ENCODE results near the gene PYGO2. TPM values are rescaled to one million over a fixed set of nuclear protein-coding genes. Genes with fewer than 3 reads are reported as not detected.

The PYGO2 gene
- total RNA-seq, 2 experiments from 2014 or later, result 44.3 to 47.3 TPM

DNA sequence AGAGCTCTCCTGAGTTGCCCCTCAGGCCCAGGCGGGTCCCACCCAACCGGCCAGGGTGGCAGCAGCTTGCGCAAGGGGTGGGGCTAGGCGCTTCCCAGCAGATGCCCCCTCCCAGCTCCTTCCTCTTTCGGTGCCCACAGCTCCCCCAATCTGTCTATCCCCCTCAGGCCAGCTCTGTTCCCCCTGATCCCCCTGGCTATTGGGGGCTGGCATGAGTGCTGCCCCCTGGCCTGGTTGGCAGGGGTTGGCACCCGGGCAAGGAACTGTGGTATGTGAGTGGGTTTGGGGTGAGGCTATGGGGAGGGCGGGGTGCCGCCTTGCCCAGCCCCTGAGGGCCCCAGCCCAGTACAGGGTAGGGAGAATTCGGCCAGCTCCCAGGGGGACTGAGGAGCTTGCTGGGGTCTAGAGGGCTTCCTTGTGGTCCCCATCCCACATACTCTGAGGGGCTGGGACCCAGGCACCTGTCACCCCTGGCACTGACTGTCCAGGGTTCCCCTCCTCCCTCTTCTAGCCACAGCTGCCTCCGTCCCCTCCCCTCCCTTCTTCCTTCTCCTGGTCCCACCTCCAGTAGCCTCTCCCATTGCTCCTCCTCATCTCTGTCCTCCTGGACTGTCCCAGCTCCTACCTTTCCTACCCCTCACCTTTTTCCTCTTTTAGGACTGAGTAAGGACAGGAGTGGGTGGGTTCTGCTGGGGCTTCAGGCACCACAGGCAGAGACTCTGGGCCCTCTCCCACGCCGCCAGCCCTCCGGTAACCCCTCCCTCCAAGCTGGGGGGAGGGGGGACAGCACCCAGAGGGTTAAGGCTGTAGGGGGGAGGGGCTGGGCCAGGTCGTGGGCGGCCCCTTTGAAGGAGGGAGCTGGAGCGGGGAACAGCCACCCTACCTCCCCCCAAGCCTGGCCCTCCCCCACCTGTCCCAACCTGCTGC, 46.7 kb upstream of the PYGO2 start:
- Histone ChIP-seq H3K4me3 (ENCODE audit: low read depth, low read length, poor library complexity, severe bottlenecking) (no peak overlapping the region), H3K4me1 (ENCODE audit: insufficient read depth, low read length, poor library complexity, severe bottlenecking) (peaks cover 76% of the 10 kb centered on the region), H3K79me2 (ENCODE audit: insufficient read depth, low read depth, low read length) (peaks cover 4% of the 10 kb centered on the region; the same call in 1 of the 2 replicates), H3K27ac (ENCODE audit: low read depth, low read length, poor library complexity, severe bottlenecking) (no peak overlapping the region), H3K9me2 (ENCODE audit: insufficient read depth, low read length) (no peaks in the 10 kb centered on the region), H3K4me2 (ENCODE audit: low read length) (peak overlapping the region; percentile 35), H3K36me3 (ENCODE audit: insufficient read depth, low read length) (no peaks in the 10 kb centered on the region), H4K20me1 (ENCODE audit: insufficient read depth, low read length) (no peaks in the 10 kb centered on the region), H3K9me3 (ENCODE audit: low read length) (no peaks in the 10 kb centered on the region), H2AFZ (ENCODE audit: low read length) (no peak overlapping the region)
- ChIA-PET POLR2A (interaction anchor here (0.6 kb wide), 1 partner anchor 12 kb away, joined by 4 read pairs; no protein-coding TSS in a partner anchor), CTCF (ENCODE audit: unreplicated experiment) (interaction anchor here (0.6 kb wide), 1 partner anchor 9 kb away, joined by 3 read pairs; no protein-coding TSS in a partner anchor)
- no peak for DNase-seq (ENCODE audit: low spot score)
- no peak for TF ChIP-seq EZH2phosphoT487 (IDR thresholded peaks at IDR 0.05; ENCODE audit: borderline replicate concordance, low read depth, low read length)
- TF ChIP-seq, protein P1, sequence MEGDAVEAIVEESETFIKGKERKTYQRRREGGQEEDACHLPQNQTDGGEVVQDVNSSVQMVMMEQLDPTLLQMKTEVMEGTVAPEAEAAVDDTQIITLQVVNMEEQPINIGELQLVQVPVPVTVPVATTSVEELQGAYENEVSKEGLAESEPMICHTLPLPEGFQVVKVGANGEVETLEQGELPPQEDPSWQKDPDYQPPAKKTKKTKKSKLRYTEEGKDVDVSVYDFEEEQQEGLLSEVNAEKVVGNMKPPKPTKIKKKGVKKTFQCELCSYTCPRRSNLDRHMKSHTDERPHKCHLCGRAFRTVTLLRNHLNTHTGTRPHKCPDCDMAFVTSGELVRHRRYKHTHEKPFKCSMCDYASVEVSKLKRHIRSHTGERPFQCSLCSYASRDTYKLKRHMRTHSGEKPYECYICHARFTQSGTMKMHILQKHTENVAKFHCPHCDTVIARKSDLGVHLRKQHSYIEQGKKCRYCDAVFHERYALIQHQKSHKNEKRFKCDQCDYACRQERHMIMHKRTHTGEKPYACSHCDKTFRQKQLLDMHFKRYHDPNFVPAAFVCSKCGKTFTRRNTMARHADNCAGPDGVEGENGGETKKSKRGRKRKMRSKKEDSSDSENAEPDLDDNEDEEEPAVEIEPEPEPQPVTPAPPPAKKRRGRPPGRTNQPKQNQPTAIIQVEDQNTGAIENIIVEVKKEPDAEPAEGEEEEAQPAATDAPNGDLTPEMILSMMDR (conservative IDR thresholded peaks at IDR 0.05; ENCODE audit: low read length), result no peak
- no TSS peak for BruUV-seq (replicated peaks)
- intact Hi-C loops (cut with micrococcal nuclease; ENCODE audit: unreplicated experiment), result no loop called here

DNA sequence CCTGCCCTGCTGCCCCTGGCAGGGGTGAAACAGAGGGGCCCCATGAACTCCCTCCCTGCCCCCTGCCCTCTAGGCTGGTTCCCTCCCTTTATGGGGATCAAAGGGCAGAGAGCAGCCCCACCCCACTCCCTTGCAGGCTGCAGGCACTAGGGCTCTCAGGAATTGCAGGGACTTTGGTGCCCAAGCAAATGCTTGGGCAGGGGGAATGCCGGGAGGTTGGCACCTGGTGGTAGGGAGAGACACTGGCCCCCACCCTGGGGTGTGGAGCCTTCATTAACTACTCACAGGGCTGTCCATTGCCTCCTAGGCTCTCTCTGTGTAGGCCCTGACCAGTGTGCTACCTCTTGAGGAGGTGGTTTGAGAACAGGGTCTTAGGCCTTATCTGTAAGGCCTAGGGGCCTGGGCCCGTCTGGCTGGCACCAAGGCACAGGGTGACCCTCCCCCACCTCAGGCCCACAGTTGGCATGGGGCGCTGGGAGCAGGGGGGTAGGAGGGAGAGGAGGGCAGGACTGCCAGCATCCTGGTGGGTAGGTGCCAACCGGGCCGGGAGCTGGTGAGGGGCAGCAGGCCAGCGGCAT, 45.8 kb upstream of the PYGO2 start:
- no peak overlapping the region for H3K27ac ChIP-seq (ENCODE audit: low read depth, low read length, poor library complexity, severe bottlenecking)

More for the DNA sequence above, 45.8 kb upstream of the PYGO2 start:
- Histone ChIP-seq H4K20me1 (ENCODE audit: insufficient read depth, low read length) (no peaks in the 10 kb centered on the region), H3K36me3 (ENCODE audit: insufficient read depth, low read length) (no peaks in the 10 kb centered on the region), H3K4me3 (ENCODE audit: low read depth, low read length, poor library complexity, severe bottlenecking) (no peak overlapping the region), H2AFZ (ENCODE audit: low read length) (no peak overlapping the region), H3K9me3 (ENCODE audit: low read length) (no peaks in the 10 kb centered on the region), H3K79me2 (ENCODE audit: insufficient read depth, low read depth, low read length) (peaks cover 10% of the 10 kb centered on the region; the same call in 1 of the 2 replicates), H3K4me1 (ENCODE audit: insufficient read depth, low read length, poor library complexity, severe bottlenecking) (peaks cover 67% of the 10 kb centered on the region), H3K9me2 (ENCODE audit: insufficient read depth, low read length) (no peaks in the 10 kb centered on the region), H3K4me2 (ENCODE audit: low read length) (0 out of 2 replicates have a peak overlapping the region, but pooled peaks have one; percentile 3)
- POLR2A ChIA-PET, result no interaction called here
- no peak for TF ChIP-seq EZH2phosphoT487 (IDR thresholded peaks at IDR 0.05; ENCODE audit: borderline replicate concordance, low read depth, low read length)
- TF ChIP-seq, protein P1 (conservative IDR thresholded peaks at IDR 0.05; ENCODE audit: low read length), result no peak
- intact Hi-C loops (cut with micrococcal nuclease; ENCODE audit: unreplicated experiment), result no loop called here
- no TSS peak for BruUV-seq (replicated peaks)
- CTCF ChIA-PET (ENCODE audit: unreplicated experiment), result no interaction called here
- DNase-seq (ENCODE audit: low spot score), result no peak
